HepG2 (cell line): Measurements from ENCODE around the gene ZNF112. TPM values are rescaled to one million over a fixed set of nuclear protein-coding genes. Genes with fewer than 3 reads are reported as not detected.

Source experiments
- polyA plus RNA-seq, 8 experiments: library from polyadenylated mRNA; depleted of rRNA in 3 of 8; stranded (reverse) in 7 of 8; unstranded in 1 of 8; fragments of >200 nt; fragmentation: Illumina TruSeq in 4 of 8; extraction: Trizol in 4 of 8; gene quantifications; 2 replicates each; pipeline versions ENCODE4 v1.2.1 to v1.2.3, GENCODE V29; 2011 to 2016; ENCODE audit warnings: low read depth in 4 of 8, missing spikeins in 1 of 8, mixed read lengths in 1 of 8; ENCODE audit not compliant: insufficient read depth in 1 of 8
- small RNA-seq, 3 experiments: library from RNA; depleted of rRNA; stranded (forward); fragments of <200 nt; gene quantifications; one replicate each; pipeline ENCODE3, GENCODE V24; 2012; ENCODE audit warnings: low read depth in 2 of 3, low replicate concordance in 1 of 3; ENCODE audit not compliant: insufficient read length in 3 of 3, insufficient read depth in 2 of 3
- total RNA-seq, 5 experiments: library from RNA; depleted of rRNA; stranded (reverse); fragments of >200 nt; fragmentation: Illumina TruSeq; extraction: Trizol; gene quantifications; 2 replicates each; pipeline ENCODE4 v1.2.3, GENCODE V29; 2016; ENCODE audit warnings: low read depth in 1 of 5

Gene ZNF112
- total and polyA plus RNA-seq, 2 of the 13 experiments (the other 11 are each of a cell fraction or from before 2014, with no cell fraction given) = 1.8 to 3.6 TPM

Small RNAs within 50 kb of the gene (small RNA-seq; reads per million reads assigned to genes)
- gene NDUFA3P1 = 0 reads per million in 3 experiments

Other genes with a start within 250 kb of the ZNF112 start
- gene ZNF225, start 243.3 kb downstream of the ZNF112 start, total RNA-seq (2016; rRNA removed; fragmentation: Illumina TruSeq; extraction: Trizol) = 3.3 and 4.6 TPM in 2 replicates
- 0.87 and 1.1 TPM in 2 replicates for gene ZNF225, start 243.3 kb downstream of the ZNF112 start, polyA plus RNA-seq (2011; rRNA removed)
- gene ZNF234, start 215.1 kb downstream of the ZNF112 start, total RNA-seq (2016; rRNA removed; fragmentation: Illumina TruSeq; extraction: Trizol) = 11.2 and 11.7 TPM in 2 replicates
- 3.5 and 4.2 TPM in 2 replicates for gene ZNF234, start 215.1 kb downstream of the ZNF112 start, polyA plus RNA-seq (2011; rRNA removed)
- gene ZNF226, start 191.6 kb downstream of the ZNF112 start, total RNA-seq (2016; rRNA removed; fragmentation: Illumina TruSeq; extraction: Trizol) = 16.0 and 19.2 TPM in 2 replicates
- 8.3 and 12.1 TPM in 2 replicates for gene ZNF226, start 191.6 kb downstream of the ZNF112 start, polyA plus RNA-seq (2011; rRNA removed)
- 16.8 and 23.2 TPM in 2 replicates for gene ZNF227, start 144.1 kb downstream of the ZNF112 start, total RNA-seq (2016; rRNA removed; fragmentation: Illumina TruSeq; extraction: Trizol)
- gene ZNF227, start 144.1 kb downstream of the ZNF112 start, polyA plus RNA-seq (2011; rRNA removed) = 3.1 and 4.7 TPM in 2 replicates
- gene ZNF233, start 96.8 kb downstream of the ZNF112 start, total RNA-seq (2016; rRNA removed; fragmentation: Illumina TruSeq; extraction: Trizol) = 2.0 and 2.1 TPM in 2 replicates
- gene ZNF233, start 96.8 kb downstream of the ZNF112 start, polyA plus RNA-seq (2011; rRNA removed) = 0.49 and 0.93 TPM in 2 replicates
- 5.5 and 5.9 TPM in 2 replicates for gene ZNF235, start 51.7 kb downstream of the ZNF112 start, total RNA-seq (2016; rRNA removed; fragmentation: Illumina TruSeq; extraction: Trizol)
- gene ZNF235, start 51.7 kb downstream of the ZNF112 start, polyA plus RNA-seq (2011; rRNA removed) = 4.3 and 4.8 TPM in 2 replicates
- gene ZNF285, start 44.9 kb upstream of the ZNF112 start, total RNA-seq (2016; rRNA removed; fragmentation: Illumina TruSeq; extraction: Trizol) = 1.7 and 3.2 TPM in 2 replicates
- 0.78 and 0.82 TPM in 2 replicates for gene ZNF285, start 44.9 kb upstream of the ZNF112 start, polyA plus RNA-seq (2011; rRNA removed)
- 0.11 and 0.52 TPM in 2 replicates for gene ZNF229, start 91.8 kb upstream of the ZNF112 start, total RNA-seq (2016; rRNA removed; fragmentation: Illumina TruSeq; extraction: Trizol)
- 0.01 and 0.05 TPM in 2 replicates for gene ZNF229, start 91.8 kb upstream of the ZNF112 start, polyA plus RNA-seq (2011; rRNA removed)
- 9.3 and 13.4 TPM in 2 replicates for gene ZNF180, start 143.8 kb upstream of the ZNF112 start, total RNA-seq (2016; rRNA removed; fragmentation: Illumina TruSeq; extraction: Trizol)
- gene ZNF180, start 143.8 kb upstream of the ZNF112 start, polyA plus RNA-seq (2011; rRNA removed) = 0.86 and 0.92 TPM in 2 replicates
- gene CEACAM20, start 173.0 kb upstream of the ZNF112 start, total RNA-seq (2016; rRNA removed; fragmentation: Illumina TruSeq; extraction: Trizol) = not detected in 2 replicates
- gene CEACAM20, start 173.0 kb upstream of the ZNF112 start, polyA plus RNA-seq (2011; rRNA removed) = 0.04 and 0.12 TPM in 2 replicates